ENCODE measurements around the gene CYP19A1.
"Not testable (repeated sequence)": the region's sequence is repeated elsewhere in the genome, so short reads cannot be mapped to it uniquely, and the experiment has no call there.

Gene CYP19A1

GRCh38 chr15:51298620-51299019, 39.8 kb downstream of the CYP19A1 start:
- no peak for DNase-seq (ENCODE audit: low spot score)

GRCh38 chr15:51290720-51291119, 47.7 kb downstream of the CYP19A1 start:
- DNase-seq (ENCODE audit: low spot score): no peak

- DNase-seq (ENCODE audit: low spot score): no peak
Measured at GRCh38 chr15:51289290-51289689, 49.1 kb downstream of the CYP19A1 start.

GRCh38 chr15:51288143-51289065, 50.0 kb downstream of the CYP19A1 start:
- no peak for DNase-seq (ENCODE audit: low spot score)

- DNase-seq (ENCODE audit: low spot score): no peak
Measured at GRCh38 chr15:51286816-51287215, 51.6 kb downstream of the CYP19A1 start.

GRCh38 chr15:51285399-51285798, 53.0 kb downstream of the CYP19A1 start:
- DNase-seq (ENCODE audit: low spot score): no peak

- no peak for DNase-seq (ENCODE audit: low spot score)
Measured at GRCh38 chr15:51284871-51285270, 53.5 kb downstream of the CYP19A1 start.

GRCh38 chr15:51283026-51283425, 55.4 kb downstream of the CYP19A1 start:
- DNase-seq (ENCODE audit: low spot score): no peak

- DNase-seq (ENCODE audit: low spot score): not testable (repeated sequence)
Measured at GRCh38 chr15:51282241-51282640, 56.2 kb downstream of the CYP19A1 start.

- peak; percentile 32 for DNase-seq (ENCODE audit: low spot score)
Measured at GRCh38 chr15:51281368-51281967, 56.9 kb downstream of the CYP19A1 start.

GRCh38 chr15:51280838-51281237, 57.6 kb downstream of the CYP19A1 start:
- no peak for DNase-seq (ENCODE audit: low spot score)

- no peak for DNase-seq (ENCODE audit: low spot score)
Measured at GRCh38 chr15:51279391-51279790, 59.0 kb downstream of the CYP19A1 start.

- DNase-seq (ENCODE audit: low spot score): no peak
Measured at GRCh38 chr15:51277101-51277500, 61.3 kb downstream of the CYP19A1 start.

- DNase-seq (ENCODE audit: low spot score): no peak
Measured at GRCh38 chr15:51274956-51275355, 63.4 kb downstream of the CYP19A1 start.

GRCh38 chr15:51270706-51271105, 67.7 kb downstream of the CYP19A1 start:
- DNase-seq (ENCODE audit: low spot score): no peak

- DNase-seq (ENCODE audit: low spot score): no peak
Measured at GRCh38 chr15:51269496-51269895, 68.9 kb downstream of the CYP19A1 start.

- DNase-seq (ENCODE audit: low spot score): no peak
Measured at GRCh38 chr15:51267703-51268083, 70.7 kb downstream of the CYP19A1 start.

- no peak for DNase-seq (ENCODE audit: low spot score)
Measured at GRCh38 chr15:51267051-51267702, 71.2 kb downstream of the CYP19A1 start.

- no peak for DNase-seq (ENCODE audit: low spot score)
Measured at GRCh38 chr15:51266656-51267050, 71.7 kb downstream of the CYP19A1 start.

- no peak for DNase-seq (ENCODE audit: low spot score)
Measured at GRCh38 chr15:51265037-51265555, 73.3 kb downstream of the CYP19A1 start.

- DNase-seq (ENCODE audit: low spot score): no peak
Measured at GRCh38 chr15:51263726-51264125, 74.7 kb downstream of the CYP19A1 start.

GRCh38 chr15:51263116-51263515, 75.3 kb downstream of the CYP19A1 start:
- no peak for DNase-seq (ENCODE audit: low spot score)

- DNase-seq (ENCODE audit: low spot score): no peak
Measured at GRCh38 chr15:51262463-51262862, 75.9 kb downstream of the CYP19A1 start.
